ENCODE data around the gene GNAI1. TPM values are rescaled to one million over a fixed set of nuclear protein-coding genes. Genes with fewer than 3 reads are reported as not detected.

The GNAI1 gene
- total RNA-seq, 1 donor from 2014 or later, result 36.0 TPM

DNA sequence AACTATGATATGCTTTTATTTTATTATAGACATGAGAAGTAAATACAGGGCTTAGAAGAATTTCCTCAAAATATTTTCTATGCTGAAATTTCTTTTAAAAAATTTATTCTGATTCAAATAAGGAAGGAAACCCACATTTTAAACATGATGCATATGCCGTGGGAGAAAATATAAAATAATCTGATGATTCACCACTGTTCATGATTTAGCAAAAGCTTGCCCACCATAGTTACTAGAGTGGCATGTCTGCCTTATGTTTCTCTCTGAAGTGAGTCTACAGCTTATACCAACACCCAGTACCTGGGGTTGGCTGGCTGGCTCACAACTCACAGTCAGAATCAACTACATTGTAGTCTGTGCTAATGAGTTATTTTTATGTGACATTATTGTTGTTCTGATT lies 102.0 kb downstream of the GNAI1 start:
- ATAC-seq, result no peak
- Histone ChIP-seq H3K27me3 (no peaks in the 10 kb centered on the region), H3K9me3 (no peaks in the 10 kb centered on the region), H3K36me3 (no peaks in the 10 kb centered on the region), H3K4me3 (no peak overlapping the region), H3K27ac (no peak overlapping the region), H3K4me1 (no peaks in the 10 kb centered on the region)
- intact Hi-C loops (cut with DNase I), result no loop called here
- DNase-seq, result no peak
- TF ChIP-seq, protein P1, sequence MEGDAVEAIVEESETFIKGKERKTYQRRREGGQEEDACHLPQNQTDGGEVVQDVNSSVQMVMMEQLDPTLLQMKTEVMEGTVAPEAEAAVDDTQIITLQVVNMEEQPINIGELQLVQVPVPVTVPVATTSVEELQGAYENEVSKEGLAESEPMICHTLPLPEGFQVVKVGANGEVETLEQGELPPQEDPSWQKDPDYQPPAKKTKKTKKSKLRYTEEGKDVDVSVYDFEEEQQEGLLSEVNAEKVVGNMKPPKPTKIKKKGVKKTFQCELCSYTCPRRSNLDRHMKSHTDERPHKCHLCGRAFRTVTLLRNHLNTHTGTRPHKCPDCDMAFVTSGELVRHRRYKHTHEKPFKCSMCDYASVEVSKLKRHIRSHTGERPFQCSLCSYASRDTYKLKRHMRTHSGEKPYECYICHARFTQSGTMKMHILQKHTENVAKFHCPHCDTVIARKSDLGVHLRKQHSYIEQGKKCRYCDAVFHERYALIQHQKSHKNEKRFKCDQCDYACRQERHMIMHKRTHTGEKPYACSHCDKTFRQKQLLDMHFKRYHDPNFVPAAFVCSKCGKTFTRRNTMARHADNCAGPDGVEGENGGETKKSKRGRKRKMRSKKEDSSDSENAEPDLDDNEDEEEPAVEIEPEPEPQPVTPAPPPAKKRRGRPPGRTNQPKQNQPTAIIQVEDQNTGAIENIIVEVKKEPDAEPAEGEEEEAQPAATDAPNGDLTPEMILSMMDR (IDR thresholded peaks at IDR 0.05), result no peak

DNA sequence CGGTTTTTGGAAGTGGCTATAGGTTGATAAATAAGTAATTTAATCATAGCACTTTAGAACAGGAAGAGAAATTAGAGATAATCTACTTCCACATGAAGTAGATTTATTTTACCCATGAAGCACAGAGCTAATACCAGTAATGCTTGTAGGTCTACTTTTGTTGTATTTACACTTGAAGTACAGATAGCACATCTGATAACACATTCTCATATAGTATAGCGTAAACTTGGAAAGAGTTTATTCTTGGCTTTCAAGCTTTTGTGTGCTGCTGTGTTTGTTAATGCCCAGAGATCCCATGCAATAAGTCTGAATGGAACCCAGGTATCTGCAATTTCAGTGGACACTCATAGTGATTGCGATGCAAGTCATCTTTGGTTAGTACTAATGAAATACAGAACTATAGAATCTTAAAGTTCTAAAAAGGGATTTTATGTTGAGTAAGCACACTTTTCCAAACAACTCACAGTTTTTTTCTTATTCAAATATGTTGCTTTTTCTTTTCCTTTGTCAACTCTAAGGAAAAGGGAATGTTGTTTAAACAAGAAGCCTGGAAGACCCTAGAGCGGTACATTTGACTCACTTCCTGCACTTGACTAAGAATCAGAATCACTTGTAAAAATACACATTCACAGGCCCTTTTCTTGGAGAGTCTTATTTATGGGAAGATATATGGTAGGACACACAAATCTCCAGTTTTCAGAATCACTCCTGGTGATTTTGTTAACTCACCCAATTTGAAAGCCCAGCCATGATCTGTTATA lies 105.8 kb downstream of the GNAI1 start:
- H3K9me3 ChIP-seq, result no peaks in the 10 kb centered on the region
- intact Hi-C loops (cut with DNase I), result no loop called here
- H3K27ac ChIP-seq, result no peak overlapping the region
- TF ChIP-seq, protein P1 (IDR thresholded peaks at IDR 0.05), result no peak
- DNase-seq (no peak), ATAC-seq (no peak)
- H3K4me3 ChIP-seq, result no peak overlapping the region
- H3K36me3 ChIP-seq, result no peaks in the 10 kb centered on the region
- H3K27me3 ChIP-seq, result no peaks in the 10 kb centered on the region
- H3K4me1 ChIP-seq, result no peaks in the 10 kb centered on the region

DNA sequence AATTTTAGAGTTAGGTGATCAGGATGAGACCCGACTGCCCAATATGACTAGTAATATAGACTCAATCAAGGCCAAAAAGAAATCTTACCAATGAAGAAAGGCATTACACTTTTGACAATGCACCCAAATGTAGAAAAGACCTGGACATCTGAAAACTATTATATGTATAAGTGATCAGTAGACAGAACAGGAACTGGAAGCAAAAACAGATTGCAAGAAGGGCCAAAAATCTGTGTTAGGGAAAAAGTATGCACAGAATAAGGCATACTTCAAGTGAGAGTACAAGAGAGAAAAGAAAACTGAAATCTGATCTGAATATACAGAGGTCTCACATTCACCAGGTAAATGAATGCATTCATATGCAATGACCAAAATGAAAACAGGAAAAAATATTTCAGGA lies 107.0 kb downstream of the GNAI1 start:
- H3K4me3 ChIP-seq, result no peak overlapping the region
- H3K36me3 ChIP-seq, result no peaks in the 10 kb centered on the region
- DNase-seq, result no peak
- TF ChIP-seq, protein P1 (IDR thresholded peaks at IDR 0.05), result no peak
- ATAC-seq, result no peak
- H3K27me3 ChIP-seq, result no peaks in the 10 kb centered on the region
- no peak overlapping the region for H3K27ac ChIP-seq
- H3K4me1 ChIP-seq, result no peaks in the 10 kb centered on the region
- intact Hi-C loops (cut with DNase I), result no loop called here
- H3K9me3 ChIP-seq, result no peaks in the 10 kb centered on the region

DNA sequence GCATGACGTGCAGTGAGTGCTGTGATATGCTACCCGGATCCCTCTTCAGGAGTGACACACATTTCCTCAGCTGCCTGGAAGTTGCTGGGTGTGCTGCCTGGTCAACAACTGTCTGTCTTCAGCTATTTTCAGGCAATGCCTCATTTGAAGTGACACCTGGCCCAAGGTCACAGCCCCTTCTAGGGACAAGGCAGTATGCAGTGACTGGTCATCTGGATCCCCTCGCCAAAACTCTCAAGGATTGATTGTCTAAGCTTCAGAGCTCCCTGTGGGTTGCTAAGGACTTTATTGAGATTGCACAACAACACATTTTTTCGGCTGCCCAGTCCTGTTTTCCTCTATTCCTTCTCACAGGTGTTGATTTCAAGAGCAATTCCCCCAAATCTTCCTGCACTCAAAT lies 108.8 kb downstream of the GNAI1 start:
- no peaks in the 10 kb centered on the region for H3K36me3 ChIP-seq
- TF ChIP-seq, protein P1 (IDR thresholded peaks at IDR 0.05), result no peak
- H3K27ac ChIP-seq, result no peak overlapping the region
- DNase-seq (no peak), ATAC-seq (no peak)
- H3K9me3 ChIP-seq, result no peaks in the 10 kb centered on the region
- H3K4me3 ChIP-seq, result no peak overlapping the region
- no peaks in the 10 kb centered on the region for H3K4me1 ChIP-seq
- intact Hi-C loops (cut with DNase I), result no loop called here
- no peaks in the 10 kb centered on the region for H3K27me3 ChIP-seq

DNA sequence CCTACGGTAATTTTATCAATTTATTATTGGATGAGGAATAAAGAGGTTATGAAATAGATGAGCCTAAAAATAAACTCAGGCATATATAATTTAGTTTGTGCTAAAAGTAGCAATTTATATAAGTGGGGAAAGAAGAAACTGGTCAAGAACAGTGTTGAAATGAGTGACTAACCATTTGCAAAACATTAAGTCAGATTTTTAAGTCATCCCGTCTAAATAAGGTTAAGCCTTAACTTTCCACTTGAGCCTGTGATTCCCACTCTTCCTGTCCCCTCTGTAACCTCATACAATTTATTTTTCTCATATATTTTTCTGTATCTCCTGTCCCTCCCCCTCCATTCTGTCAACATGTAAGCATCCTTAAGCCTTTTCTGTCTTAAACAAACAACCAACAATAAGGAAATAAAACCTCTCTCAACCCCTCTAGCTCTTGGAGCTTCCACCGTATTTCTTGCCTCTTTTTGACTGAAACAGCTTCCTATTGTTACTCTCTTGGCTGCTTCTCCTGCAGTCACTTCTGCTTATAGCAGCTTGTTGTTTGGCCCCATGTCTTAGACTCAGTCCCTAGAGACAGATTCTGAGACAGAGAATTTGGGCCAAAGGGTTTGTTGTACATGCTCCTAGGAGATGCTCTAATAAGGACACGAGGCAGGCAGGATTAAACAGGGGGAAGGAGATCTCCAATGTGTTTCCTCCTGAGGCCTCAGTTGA lies 109.7 kb downstream of the GNAI1 start:
- Histone ChIP-seq H3K36me3 (no peaks in the 10 kb centered on the region), H3K4me3 (no peak overlapping the region), H3K27ac (no peak overlapping the region), H3K4me1 (no peaks in the 10 kb centered on the region), H3K27me3 (no peaks in the 10 kb centered on the region), H3K9me3 (no peaks in the 10 kb centered on the region)
- DNase-seq (no peak), ATAC-seq (no peak)
- TF ChIP-seq, protein P1 (IDR thresholded peaks at IDR 0.05), result no peak
- intact Hi-C loops (cut with DNase I), result no loop called here
